Caco-2 (cell line): ENCODE results near the gene OR52L1. TPM values are rescaled to one million over a fixed set of nuclear protein-coding genes. Genes with fewer than 3 reads are reported as not detected.

Experiments used
- Bru-seq: library from RNA; stranded (reverse); fragments of 400-500 nt; gene quantifications from one replicate; lab custom pipeline; 2021; lab: Mats Ljungman, UMichigan
- BruChase-seq, 2 experiments: library from RNA; stranded (reverse); fragments of 400-500 nt; gene quantifications; one replicate each; lab custom pipeline; 2021; lab: Mats Ljungman, UMichigan
- BruUV-seq: library from RNA; stranded (reverse); fragments of 400-500 nt; replicated peaks from 2 replicates; lab custom pipeline; 2021; lab: Mats Ljungman, UMichigan
- CTCF ChIA-PET: fragments of 300-600 bp; sonication (Branson Sonifier 250); formaldehyde crosslinking; loops from one replicate; lab custom pipeline; 2022; ENCODE audit warnings: antibody characterized with exemption; lab: Charles Lee
- POLR2A ChIA-PET: fragments of 300-600 bp; sonication (Branson Sonifier 250); formaldehyde crosslinking; loops from one replicate; lab custom pipeline; 2022; ENCODE audit warnings: antibody characterized with exemption; lab: Charles Lee
- DNase-seq, 2 experiments: peaks; one replicate each; pipeline versions ENCODE4 v3.0.0 to v3.0.0-alpha.2; 2020 to 2022
- H3K27me3 ChIP-seq: replicated peaks from 2 replicates; pipeline ENCODE4 v1.6.0; 2011; ENCODE audit warnings: low read length; ENCODE audit not compliant: control insufficient read depth, insufficient read depth
- H3K36me3 ChIP-seq: 2 replicates; pipeline ENCODE4 v1.5.1; 2011; ENCODE audit warnings: low read length; ENCODE audit not compliant: control insufficient read depth, insufficient read depth
- H3K4me1 ChIP-seq: fragments of 250-450 bp; sonication (Bioruptor Pico); 2 replicates; pipeline ENCODE4 v1.5.1; 2020; ENCODE audit warnings: mild to moderate bottlenecking
- H3K4me3 ChIP-seq: 2 replicates; pipeline ENCODE4 v1.5.1; 2011; ENCODE audit warnings: low read depth, mild to moderate bottlenecking, control low read depth, low read length
- H3K9me3 ChIP-seq: fragments of 250-450 bp; sonication (Bioruptor Pico); 2 replicates; pipeline ENCODE4 v1.5.1; 2020; ENCODE audit warnings: mild to moderate bottlenecking, moderate library complexity
- H3K27ac Mint-ChIP-seq: one replicate; pipeline ENCODE4 v1.8.0; 2022; ENCODE audit warnings: mixed read lengths; ENCODE audit not compliant: unreplicated experiment
- H3K27me3 Mint-ChIP-seq: one replicate; pipeline ENCODE4 v1.8.0; 2022; ENCODE audit warnings: mixed read lengths; ENCODE audit not compliant: insufficient read depth, unreplicated experiment
- H3K36me3 Mint-ChIP-seq: one replicate; pipeline ENCODE4 v1.8.0; 2022; ENCODE audit warnings: mild to moderate bottlenecking, mixed read lengths; ENCODE audit not compliant: insufficient read depth, unreplicated experiment
- H3K4me1 Mint-ChIP-seq: one replicate; pipeline ENCODE4 v1.8.0; 2022; ENCODE audit warnings: low read depth, mixed read lengths; ENCODE audit not compliant: unreplicated experiment
- H3K4me3 Mint-ChIP-seq: one replicate; pipeline ENCODE4 v1.8.0; 2022; ENCODE audit warnings: mild to moderate bottlenecking, moderate library complexity, mixed read lengths; ENCODE audit not compliant: unreplicated experiment
- H3K9me3 Mint-ChIP-seq: one replicate; pipeline ENCODE4 v1.8.0; 2022; ENCODE audit warnings: mixed read lengths; ENCODE audit not compliant: unreplicated experiment
- intact Hi-C: fragments of 100-400 bp; cut with micrococcal nuclease; formaldehyde crosslinking; loops from one replicate; pipeline ENCODE4 v1.10.0; 2022; ENCODE audit not compliant: unreplicated experiment
- long read RNA-seq: library from polyadenylated mRNA; stranded (forward); transcript quantifications from one replicate; pipeline ENCODE4 v2.0.0, GENCODE V29; 2022
- total RNA-seq: library from RNA; stranded (reverse); gene quantifications from 2 replicates; pipeline ENCODE4 v1.2.3, GENCODE V29; 2022
- TF ChIP-seq, protein P1 (sequence below), 2 experiments: fragments of 200-600 bp in 1 of 2; IDR thresholded peaks; 1 replicate in 1 of 2; 2 replicates in 1 of 2; pipeline versions ENCODE4 v1.5.1 to v1.8.0; 2011 to 2022; ENCODE audit warnings: antibody characterized with exemption in 1 of 2, control low read depth in 1 of 2, inconsistent platforms in 1 of 2, low read depth in 1 of 2, low read length in 1 of 2, mild to moderate bottlenecking in 1 of 2, moderate library complexity in 1 of 2; ENCODE audit not compliant: insufficient read depth in 1 of 2, severe bottlenecking in 1 of 2, unreplicated experiment in 1 of 2

OR52L1 gene
- total RNA-seq (not detected in 2 replicates), Bru-seq, nascent RNA (not detected), BruChase-seq, experiment 1, labeled RNA remaining after a 2-hour chase (not detected), BruChase-seq, experiment 2, labeled RNA remaining after a 6-hour chase (not detected)
- long read RNA-seq: 0 reads

DNA sequence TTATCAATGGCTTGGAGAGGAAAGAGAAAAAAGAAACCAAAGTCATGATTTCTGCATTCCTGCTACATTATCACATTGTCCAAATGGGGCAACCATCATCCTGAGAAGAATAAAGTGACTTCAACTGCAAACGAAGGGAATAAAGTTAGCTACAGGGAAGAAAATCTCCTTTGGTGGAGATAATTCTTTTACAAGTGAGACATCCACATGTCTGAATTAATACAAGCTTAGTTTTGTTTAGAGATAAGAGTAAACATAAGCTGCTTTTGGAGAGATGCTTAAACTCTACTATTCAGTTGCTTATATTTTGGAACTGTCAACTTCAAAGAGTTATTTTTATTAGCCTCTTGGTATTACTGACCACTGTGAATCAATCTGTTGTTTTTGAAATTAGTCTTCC, at the start of gene OR52L1:
TSS of gene OR52L1 (minus strand) at position 101 of the 400 bp plus-strand sequence. CDS start at position 46, 55 bp downstream.
- no peak within 1 kb of the TSS for H3K4me3 ChIP-seq
- no peaks in the 10 kb centered on the region for H3K27me3 ChIP-seq
- DNase-seq: no peak
- Mint-ChIP-seq H3K36me3 (no peaks in the 10 kb centered on the region), H3K27ac (no peak within 1 kb of the TSS), H3K9me3 (no peaks in the 10 kb centered on the region), H3K27me3 (peaks cover 29% of the 10 kb centered on the region), H3K4me1 (no peaks in the 10 kb centered on the region), H3K4me3 (no peak within 1 kb of the TSS)
- ChIA-PET CTCF (no interaction called here), POLR2A (interaction anchor here (0.5 kb wide), 1 partner anchor 1053 kb away, joined by 3 read pairs; no protein-coding TSS in a partner anchor)
- H3K36me3 ChIP-seq: no peaks in the 10 kb centered on the region
- no peaks in the 10 kb centered on the region for H3K4me1 ChIP-seq
- BruUV-seq: no TSS peak
- TF ChIP-seq, protein P1, sequence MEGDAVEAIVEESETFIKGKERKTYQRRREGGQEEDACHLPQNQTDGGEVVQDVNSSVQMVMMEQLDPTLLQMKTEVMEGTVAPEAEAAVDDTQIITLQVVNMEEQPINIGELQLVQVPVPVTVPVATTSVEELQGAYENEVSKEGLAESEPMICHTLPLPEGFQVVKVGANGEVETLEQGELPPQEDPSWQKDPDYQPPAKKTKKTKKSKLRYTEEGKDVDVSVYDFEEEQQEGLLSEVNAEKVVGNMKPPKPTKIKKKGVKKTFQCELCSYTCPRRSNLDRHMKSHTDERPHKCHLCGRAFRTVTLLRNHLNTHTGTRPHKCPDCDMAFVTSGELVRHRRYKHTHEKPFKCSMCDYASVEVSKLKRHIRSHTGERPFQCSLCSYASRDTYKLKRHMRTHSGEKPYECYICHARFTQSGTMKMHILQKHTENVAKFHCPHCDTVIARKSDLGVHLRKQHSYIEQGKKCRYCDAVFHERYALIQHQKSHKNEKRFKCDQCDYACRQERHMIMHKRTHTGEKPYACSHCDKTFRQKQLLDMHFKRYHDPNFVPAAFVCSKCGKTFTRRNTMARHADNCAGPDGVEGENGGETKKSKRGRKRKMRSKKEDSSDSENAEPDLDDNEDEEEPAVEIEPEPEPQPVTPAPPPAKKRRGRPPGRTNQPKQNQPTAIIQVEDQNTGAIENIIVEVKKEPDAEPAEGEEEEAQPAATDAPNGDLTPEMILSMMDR (IDR thresholded peaks at IDR 0.05; ENCODE audit: insufficient read depth in 1 of 2, low read depth in 1 of 2, low read length in 1 of 2, severe bottlenecking in 1 of 2, unreplicated experiment in 1 of 2): no peak
- intact Hi-C loops: no loop called here
- no peaks in the 10 kb centered on the region for H3K9me3 ChIP-seq

DNA sequence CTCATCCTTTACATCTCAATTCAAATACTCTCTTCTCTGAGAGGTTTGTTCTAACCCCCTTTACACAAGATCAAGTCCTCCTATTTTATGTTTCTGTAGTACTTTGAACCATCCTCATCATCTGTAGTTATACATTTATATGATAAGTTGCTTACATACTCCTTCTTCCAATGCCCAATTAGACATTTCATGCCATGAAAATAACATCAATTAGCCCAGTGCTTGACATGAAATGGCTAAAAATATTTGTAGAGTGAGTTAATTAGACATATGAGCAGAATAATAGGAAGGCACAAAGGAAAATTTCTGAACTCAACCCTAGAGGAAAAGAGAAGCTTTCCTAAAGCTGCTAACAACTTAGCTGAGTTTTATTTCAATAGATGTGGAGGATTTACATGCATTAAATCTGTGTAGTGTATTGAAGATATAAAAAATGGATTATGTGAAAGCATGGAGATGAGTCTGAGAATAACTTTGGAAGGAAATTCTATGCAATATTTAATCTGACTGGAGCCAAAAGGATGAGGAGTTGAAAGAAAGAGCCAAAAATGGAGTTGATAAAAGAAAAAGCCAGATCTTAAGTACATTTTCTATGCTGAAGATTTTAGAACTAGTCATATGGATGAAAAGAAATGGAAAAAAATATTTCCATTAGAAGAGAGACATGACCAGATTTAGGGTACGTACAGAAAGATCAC, 44.1 kb upstream of the OR52L1 start, which contains the start of gene OR56A1:
TSS of gene OR56A1 (minus strand) at position 51 of the 698 bp plus-strand sequence. CDS start 3,066 bp downstream, outside the sequence.
- Mint-ChIP-seq H3K27ac (no peak within 1 kb of the TSS), H3K9me3 (no peaks in the 10 kb centered on the region), H3K36me3 (no peaks in the 10 kb centered on the region), H3K27me3 (peaks cover 7% of the 10 kb centered on the region), H3K4me1 (no peaks in the 10 kb centered on the region), H3K4me3 (no peak within 1 kb of the TSS)
- 0 out of 2 replicates have a peak, but pooled peaks cover 2% of the 10 kb centered on the region for H3K27me3 ChIP-seq
- POLR2A ChIA-PET: no interaction called here
- H3K4me1 ChIP-seq: no peaks in the 10 kb centered on the region
- intact Hi-C loops: no loop called here
- TF ChIP-seq, protein P1 (IDR thresholded peaks at IDR 0.05; ENCODE audit: insufficient read depth in 1 of 2, low read depth in 1 of 2, low read length in 1 of 2, severe bottlenecking in 1 of 2, unreplicated experiment in 1 of 2): no peak
- H3K9me3 ChIP-seq: no peaks in the 10 kb centered on the region
- no peak for DNase-seq
- H3K4me3 ChIP-seq: no peak within 1 kb of the TSS
- H3K36me3 ChIP-seq: no peaks in the 10 kb centered on the region
- no TSS peak for BruUV-seq
- CTCF ChIA-PET: no interaction called here

DNA sequence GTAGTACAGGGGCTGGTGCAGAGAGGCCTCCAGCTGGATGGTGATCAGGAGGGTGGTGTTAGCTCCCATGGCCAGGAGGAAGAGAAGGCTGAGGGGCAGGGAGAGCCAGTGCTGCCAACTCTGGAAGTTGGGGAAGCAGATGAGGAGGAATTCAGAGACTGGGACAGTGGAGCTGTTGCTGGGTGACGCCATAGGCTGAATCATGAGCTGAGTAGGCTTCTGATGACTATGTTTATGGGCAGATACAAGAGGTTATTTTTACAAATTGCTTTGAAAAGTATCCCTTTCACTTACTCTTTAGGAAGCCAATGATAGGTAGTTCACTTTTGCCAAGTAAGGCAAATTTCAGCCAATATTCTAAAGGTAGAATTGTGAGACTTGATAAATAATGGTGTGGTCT, 40.7 kb upstream of the OR52L1 start:
- TF ChIP-seq, protein P1 (IDR thresholded peaks at IDR 0.05; ENCODE audit: insufficient read depth in 1 of 2, low read depth in 1 of 2, low read length in 1 of 2, severe bottlenecking in 1 of 2, unreplicated experiment in 1 of 2): no peak
- no peak for DNase-seq
- CTCF ChIA-PET: no interaction called here
- no peaks in the 10 kb centered on the region for H3K27me3 ChIP-seq
- H3K9me3 Mint-ChIP-seq: no peaks in the 10 kb centered on the region
- POLR2A ChIA-PET: no interaction called here
- H3K4me3 ChIP-seq: no peak overlapping the region
- BruUV-seq: no TSS peak
- H3K4me3 Mint-ChIP-seq: no peak overlapping the region
- no peaks in the 10 kb centered on the region for H3K36me3 Mint-ChIP-seq
- no peaks in the 10 kb centered on the region for H3K36me3 ChIP-seq
- peaks cover 10% of the 10 kb centered on the region for H3K27me3 Mint-ChIP-seq
- no peaks in the 10 kb centered on the region for H3K9me3 ChIP-seq
- H3K27ac Mint-ChIP-seq: no peak overlapping the region
- no peaks in the 10 kb centered on the region for H3K4me1 ChIP-seq
- H3K4me1 Mint-ChIP-seq: no peaks in the 10 kb centered on the region
- intact Hi-C loops: no loop called here
